Stimulated activated naive B cell treated with anti-CD40 and anti-IgM and Interleukin-4, amounts not matched to agents 10 μg/mL and 1 μg/mL and 100 μg/mL, for 72 hours (primary cell): ENCODE measurements around the gene ENO1.
"Not testable (repeated sequence)": the region's sequence is repeated elsewhere in the genome, so short reads cannot be mapped to it uniquely, and the experiment has no call there.

Source experiments
- ATAC-seq, 2 donors: fragments of 150-1000 bp; cut with Tn5 transposase; replicated peaks; 2 replicates each; pipeline ENCODE4 v1.10.0; 2021; ENCODE audit warnings: moderate library complexity in 1 of 2
- DNase-seq: peaks from one replicate; pipeline ENCODE4 v3.0.0; 2021
- H3K27ac Mint-ChIP-seq: one replicate; pipeline ENCODE4 v1.8.0; 2022; ENCODE audit warnings: mild to moderate bottlenecking, mixed read lengths
- H3K27me3 Mint-ChIP-seq, 2 donors: one replicate each; pipeline ENCODE4 v1.8.0; 2022; ENCODE audit warnings: mixed read lengths in 2 of 2
- H3K36me3 Mint-ChIP-seq, 2 donors: one replicate each; pipeline ENCODE4 v1.8.0; 2022; ENCODE audit warnings: mixed read lengths in 2 of 2, mild to moderate bottlenecking in 1 of 2
- H3K4me1 Mint-ChIP-seq, 2 donors: one replicate each; pipeline ENCODE4 v1.8.0; 2022; ENCODE audit warnings: mixed read lengths in 2 of 2, mild to moderate bottlenecking in 1 of 2
- H3K4me3 Mint-ChIP-seq, 2 donors: one replicate each; pipeline ENCODE4 v1.8.0; 2022; ENCODE audit warnings: mild to moderate bottlenecking in 2 of 2, mixed read lengths in 2 of 2, moderate library complexity in 1 of 2
- H3K9me3 Mint-ChIP-seq, 2 donors: one replicate each; pipeline ENCODE4 v1.8.0; 2022; ENCODE audit warnings: mixed read lengths in 2 of 2, mild to moderate bottlenecking in 1 of 2

ENO1 gene

GRCh38 chr1:8905582-8906191 is 27.2 kb upstream of the ENO1 start:
- ATAC-seq (no peak), DNase-seq (no peak)
- peaks cover 0 to 4% of the 10 kb centered on the region in 2 donors for H3K36me3 Mint-ChIP-seq
- peaks cover 3% of the 10 kb centered on the region in 2 donors for H3K9me3 Mint-ChIP-seq
- H3K4me3 Mint-ChIP-seq, result no peak overlapping the region
- H3K4me1 Mint-ChIP-seq, result no peaks in the 10 kb centered on the region
- H3K27ac Mint-ChIP-seq, result no peak overlapping the region
- peaks cover 5 to 7% of the 10 kb centered on the region in 2 donors for H3K27me3 Mint-ChIP-seq

GRCh38 chr1:8903908-8904650 is 25.6 kb upstream of the ENO1 start:
- no peak overlapping the region for H3K27ac Mint-ChIP-seq
- ATAC-seq, result no peak

GRCh38 chr1:8903410-8903809 is 24.9 kb upstream of the ENO1 start:
- Mint-ChIP-seq H3K27ac (no peak overlapping the region), H3K4me3 (no peak overlapping the region), H3K4me1 (peaks cover 7 to 10% of the 10 kb centered on the region in 2 donors), H3K36me3 (no peaks in the 10 kb centered on the region), H3K9me3 (peaks cover 0 to 3% of the 10 kb centered on the region in 2 donors), H3K27me3 (no peaks in the 10 kb centered on the region)
- no peak for DNase-seq
- no peak for ATAC-seq

More at GRCh38 chr1:8903908-8904650, 25.6 kb upstream of the ENO1 start:
- no peaks in the 10 kb centered on the region for H3K27me3 Mint-ChIP-seq
- no peaks in the 10 kb centered on the region for H3K9me3 Mint-ChIP-seq
- no peak overlapping the region for H3K4me3 Mint-ChIP-seq
- no peak for DNase-seq
- no peaks in the 10 kb centered on the region for H3K36me3 Mint-ChIP-seq
- H3K4me1 Mint-ChIP-seq, result peaks cover 7 to 10% of the 10 kb centered on the region in 2 donors

- no peak overlapping the region for H3K27ac Mint-ChIP-seq
Observed at GRCh38 chr1:8902765-8903164, 24.3 kb upstream of the ENO1 start.

GRCh38 chr1:8900684-8901083 is 22.2 kb upstream of the ENO1 start:
- not testable (repeated sequence) for H3K36me3 Mint-ChIP-seq, H3K4me3 Mint-ChIP-seq, ATAC-seq, DNase-seq, H3K9me3 Mint-ChIP-seq, H3K27ac Mint-ChIP-seq, H3K27me3 Mint-ChIP-seq
- H3K4me1 Mint-ChIP-seq, result peaks cover 7 to 10% of the 10 kb centered on the region in 2 donors

More at GRCh38 chr1:8902765-8903164, 24.3 kb upstream of the ENO1 start:
- no peaks in the 10 kb centered on the region for H3K36me3 Mint-ChIP-seq
- ATAC-seq (no peak), DNase-seq (no peak)
- peaks cover 0 to 3% of the 10 kb centered on the region in 2 donors for H3K9me3 Mint-ChIP-seq
- no peaks in the 10 kb centered on the region for H3K27me3 Mint-ChIP-seq
- H3K4me1 Mint-ChIP-seq, result peaks cover 7 to 10% of the 10 kb centered on the region in 2 donors
- H3K4me3 Mint-ChIP-seq, result no peak overlapping the region

GRCh38 chr1:8899046-8899445 is 20.6 kb upstream of the ENO1 start:
- H3K27me3 Mint-ChIP-seq, result no peaks in the 10 kb centered on the region
- H3K4me1 Mint-ChIP-seq, result peaks cover 7 to 13% of the 10 kb centered on the region in 2 donors
- H3K27ac Mint-ChIP-seq, result peak overlapping the region; percentile 42
- no peaks in the 10 kb centered on the region for H3K36me3 Mint-ChIP-seq
- no peak overlapping the region for H3K4me3 Mint-ChIP-seq
- peaks cover 0 to 3% of the 10 kb centered on the region in 2 donors for H3K9me3 Mint-ChIP-seq
- DNase-seq (no peak), ATAC-seq (no peak)

GRCh38 chr1:8898418-8898817 is 19.9 kb upstream of the ENO1 start:
- peaks cover 10 to 19% of the 10 kb centered on the region in 2 donors for H3K4me1 Mint-ChIP-seq
- H3K4me3 Mint-ChIP-seq, H3K9me3 Mint-ChIP-seq, H3K36me3 Mint-ChIP-seq, DNase-seq, H3K27me3 Mint-ChIP-seq, ATAC-seq, H3K27ac Mint-ChIP-seq: not testable (repeated sequence)

GRCh38 chr1:8897505-8897904 is 19.0 kb upstream of the ENO1 start:
- not testable (repeated sequence) for H3K27ac Mint-ChIP-seq, H3K27me3 Mint-ChIP-seq, H3K4me3 Mint-ChIP-seq, H3K36me3 Mint-ChIP-seq, H3K9me3 Mint-ChIP-seq, ATAC-seq, DNase-seq
- peaks cover 10 to 20% of the 10 kb centered on the region in 2 donors for H3K4me1 Mint-ChIP-seq

GRCh38 chr1:8896775-8897174 is 18.3 kb upstream of the ENO1 start:
- not testable (repeated sequence) for H3K36me3 Mint-ChIP-seq, ATAC-seq, DNase-seq, H3K4me3 Mint-ChIP-seq, H3K27ac Mint-ChIP-seq, H3K27me3 Mint-ChIP-seq, H3K9me3 Mint-ChIP-seq
- H3K4me1 Mint-ChIP-seq, result peaks cover 10 to 20% of the 10 kb centered on the region in 2 donors

GRCh38 chr1:8892026-8892425 is 13.5 kb upstream of the ENO1 start:
- Mint-ChIP-seq H3K27me3 (peaks cover 0 to 6% of the 10 kb centered on the region in 2 donors), H3K4me3 (no peak overlapping the region), H3K9me3 (no peaks in the 10 kb centered on the region), H3K36me3 (no peaks in the 10 kb centered on the region), H3K27ac (no peak overlapping the region), H3K4me1 (peaks cover 3 to 10% of the 10 kb centered on the region in 2 donors)
- ATAC-seq, result no peak
- no peak for DNase-seq

- DNase-seq, result no peak
- H3K4me1 Mint-ChIP-seq, result peaks cover 3 to 10% of the 10 kb centered on the region in 2 donors
- H3K27ac Mint-ChIP-seq, result no peak overlapping the region
- H3K9me3 Mint-ChIP-seq, result no peaks in the 10 kb centered on the region
- ATAC-seq, result no peak
- H3K27me3 Mint-ChIP-seq, result peaks cover 0 to 6% of the 10 kb centered on the region in 2 donors
- no peak overlapping the region for H3K4me3 Mint-ChIP-seq
- H3K36me3 Mint-ChIP-seq, result no peaks in the 10 kb centered on the region
Observed at GRCh38 chr1:8891401-8891800, 12.9 kb upstream of the ENO1 start.

GRCh38 chr1:8889925-8890785 is 11.7 kb upstream of the ENO1 start:
- no peak overlapping the region for H3K27ac Mint-ChIP-seq
- no peaks in the 10 kb centered on the region for H3K36me3 Mint-ChIP-seq
- no peak for ATAC-seq
- H3K9me3 Mint-ChIP-seq, result no peaks in the 10 kb centered on the region
- H3K4me1 Mint-ChIP-seq, result peaks cover 3 to 10% of the 10 kb centered on the region in 2 donors
- H3K27me3 Mint-ChIP-seq, result peaks cover 0 to 6% of the 10 kb centered on the region in 2 donors
- no peak for DNase-seq
- H3K4me3 Mint-ChIP-seq, result no peak overlapping the region

GRCh38 chr1:8889103-8889846 is 10.8 kb upstream of the ENO1 start:
- Mint-ChIP-seq H3K36me3 (no peaks in the 10 kb centered on the region), H3K4me3 (no peak overlapping the region), H3K27ac (no peak overlapping the region), H3K27me3 (peaks cover 0 to 6% of the 10 kb centered on the region in 2 donors), H3K4me1 (peaks cover 3 to 10% of the 10 kb centered on the region in 2 donors), H3K9me3 (no peaks in the 10 kb centered on the region)
- ATAC-seq, result no peak
- DNase-seq, result no peak

GRCh38 chr1:8886589-8886988 is 8.1 kb upstream of the ENO1 start:
- DNase-seq (no peak), ATAC-seq (no peak)
- Mint-ChIP-seq H3K9me3 (no peaks in the 10 kb centered on the region), H3K36me3 (no peaks in the 10 kb centered on the region), H3K4me3 (no peak overlapping the region), H3K27me3 (peaks cover 0 to 6% of the 10 kb centered on the region in 2 donors), H3K4me1 (no peaks in the 10 kb centered on the region), H3K27ac (no peak overlapping the region)
